Lower leg skin (tissue), 4 donors: ENCODE measurements around the gene PPP4R2. TPM values are rescaled to one million over a fixed set of nuclear protein-coding genes. Genes with fewer than 3 reads are reported as not detected.

Experiments
- DNase-seq, 2 donors: peaks; one replicate each; pipeline ENCODE4 v3.0.0-alpha.2; 2019; ENCODE audit warnings: low spot score in 2 of 2
- H3K4me3 ChIP-seq: fragments of 200-600 bp; sonication (generic); 2 replicates; pipeline ENCODE4 v1.5.1; 2017; ENCODE audit warnings: mild to moderate bottlenecking, low read depth; ENCODE audit not compliant: poor library complexity, severe bottlenecking
- CTCF ChIP-seq, 3 donors: fragments of 450-650 bp; IDR thresholded peaks; one replicate each; pipeline ENCODE4 v1.5.1; 2016; ENCODE audit warnings: antibody characterized with exemption in 3 of 3, mild to moderate bottlenecking in 3 of 3, moderate library complexity in 2 of 3
- POLR2A ChIP-seq, 2 donors: fragments of 450-650 bp; IDR thresholded peaks; one replicate each; pipeline ENCODE4 v1.6.1; 2016 to 2017; ENCODE audit warnings: antibody characterized with exemption in 2 of 2, mild to moderate bottlenecking in 1 of 2, moderate library complexity in 1 of 2
- WGBS, 2 donors: methylation state at CpG; one replicate each; pipeline ENCODE4 v1.1.5; 2018; 5-methylcytosine and 5-hydroxymethylcytosine counted together
- intact Hi-C: fragments of 100-400 bp; cut with DNase I; formaldehyde crosslinking; loops from one replicate; pipeline ENCODE4 v1.15.0; 2023; ENCODE audit warnings: low total_unique reads
- total RNA-seq, 4 donors: library from RNA; depleted of rRNA; stranded (reverse); fragments of >200 nt; gene quantifications; one replicate each; pipeline ENCODE4 v1.1.0, GENCODE V29; 2016

Gene PPP4R2
- total RNA-seq, 4 donors from 2014 or later = 29.3 to 34.9 (median 30.7) TPM

GRCh38 chr3:73004316-73004715 is 7.7 kb downstream of the PPP4R2 start:
- 84 to 89% methylated on average over 4 of the region's 4 CpGs for WGBS, 2 donors
- intact Hi-C loops = no loop called here

GRCh38 chr3:73007992-73008712 is 11.5 kb downstream of the PPP4R2 start:
- no peak for DNase-seq
- WGBS, 2 donors = 42 to 62% methylated on average over 6 of the region's 6 CpGs
- no peak overlapping the region for H3K4me3 ChIP-seq
- no peak for TF ChIP-seq POLR2A (IDR thresholded peaks at IDR 0.05)
- TF ChIP-seq CTCF (IDR thresholded peaks at IDR 0.05) = no peak
- intact Hi-C loops = no loop called here

More at GRCh38 chr3:73004316-73004715, 7.7 kb downstream of the PPP4R2 start:
- DNase-seq = no peak
- no peak for TF ChIP-seq CTCF (IDR thresholded peaks at IDR 0.05)
- TF ChIP-seq POLR2A (IDR thresholded peaks at IDR 0.05) = no peak
- no peak overlapping the region for H3K4me3 ChIP-seq

GRCh38 chr3:73009008-73009407 is 12.4 kb downstream of the PPP4R2 start:
- WGBS, 2 donors = 80 to 84% methylated on average over 4 of the region's 4 CpGs
- no peak overlapping the region for H3K4me3 ChIP-seq
- no peak for DNase-seq
- TF ChIP-seq POLR2A (IDR thresholded peaks at IDR 0.05) (no peak), CTCF (IDR thresholded peaks at IDR 0.05) (no peak)
- intact Hi-C loops = no loop called here

- TF ChIP-seq POLR2A (IDR thresholded peaks at IDR 0.05) (no peak), CTCF (IDR thresholded peaks at IDR 0.05) (no peak)
- DNase-seq = no peak
- no peak overlapping the region for H3K4me3 ChIP-seq
- WGBS, 2 donors = 58 to 66% methylated on average over 3 of the region's 3 CpGs
- intact Hi-C loops = no loop called here
These were observed 13.1 kb downstream of the PPP4R2 start for GRCh38 chr3:73009750-73010149.

- intact Hi-C loops = no loop called here
- TF ChIP-seq POLR2A (IDR thresholded peaks at IDR 0.05) (no peak), CTCF (IDR thresholded peaks at IDR 0.05) (no peak)
- DNase-seq = no peak
- 80 to 84% methylated on average over 6 of the region's 6 CpGs for WGBS, 2 donors
- no peak overlapping the region for H3K4me3 ChIP-seq
These were observed 13.5 kb downstream of the PPP4R2 start for GRCh38 chr3:73010158-73010557.

GRCh38 chr3:73018298-73018697 is 21.7 kb downstream of the PPP4R2 start:
- intact Hi-C loops = no loop called here
- no peak for DNase-seq
- no peak overlapping the region for H3K4me3 ChIP-seq
- TF ChIP-seq CTCF (IDR thresholded peaks at IDR 0.05) (no peak), POLR2A (IDR thresholded peaks at IDR 0.05) (no peak)
- WGBS, 2 donors = 88 to 92% methylated on average over 4 of the region's 4 CpGs
